Prostate gland (tissue), 2 donors: ENCODE measurements around the gene BOLA1. TPM values are rescaled to one million over a fixed set of nuclear protein-coding genes. Genes with fewer than 3 reads are reported as not detected.

Source experiments
- DNase-seq: peaks from one replicate; pipeline ENCODE4 v3.0.0-alpha.2; 2019; ENCODE audit warnings: low spot score
- H3K27ac ChIP-seq, 2 donors: fragments of 200-600 bp; sonication (generic); 2 replicates each; pipeline ENCODE4 v1.5.1; 2017 to 2019
- H3K27me3 ChIP-seq: fragments of 200-600 bp; sonication (generic); replicated peaks from 2 replicates; pipeline ENCODE4 v1.5.1; 2019; ENCODE audit not compliant: insufficient read depth
- H3K36me3 ChIP-seq, 2 donors: fragments of 200-600 bp; sonication (generic); 1 replicate in 1 of 2; 2 replicates in 1 of 2; pipeline versions ENCODE4 v1.5.1 to v1.8.1; 2017 to 2019
- H3K4me1 ChIP-seq: fragments of 200-600 bp; sonication (generic); replicated peaks from 2 replicates; pipeline ENCODE4 v1.5.1; 2019
- H3K4me3 ChIP-seq, 2 donors: fragments of 200-600 bp; sonication (generic); 2 replicates each; pipeline ENCODE4 v1.5.1; 2017 to 2019
- H3K9me3 ChIP-seq: fragments of 200-600 bp; sonication (generic); 2 replicates; pipeline ENCODE4 v1.5.1; 2017
- CTCF ChIP-seq, 4 experiments: fragments of 200-600 bp in 2 of 4; fragments of 450-650 bp in 2 of 4; sonication (generic) in 2 of 4; IDR thresholded peaks; 1 replicate in 3 of 4; 2 replicates in 1 of 4; pipeline ENCODE4 v1.5.1; 2016 to 2019; ENCODE audit warnings: antibody characterized with exemption in 4 of 4, mild to moderate bottlenecking in 2 of 4, moderate library complexity in 2 of 4
- POLR2A ChIP-seq: fragments of 450-650 bp; IDR thresholded peaks from one replicate; pipeline ENCODE4 v1.6.1; 2016; ENCODE audit warnings: antibody characterized with exemption, mild to moderate bottlenecking
- POLR2AphosphoS5 ChIP-seq: sonication (generic); formaldehyde crosslinking; IDR thresholded peaks from one replicate; pipeline ENCODE4 v1.6.1; 2017; ENCODE audit warnings: antibody characterized with exemption
- WGBS: methylation state at CpG from one replicate; pipeline ENCODE4 v1.1.5; 2018; 5-methylcytosine and 5-hydroxymethylcytosine counted together
- intact Hi-C: fragments of 100-400 bp; cut with DNase I; formaldehyde crosslinking; loops from one replicate; pipeline ENCODE4 v1.14.2; 2022
- total RNA-seq, 2 donors: library from RNA; depleted of rRNA; stranded (reverse); fragments of >200 nt; gene quantifications; one replicate each; pipeline ENCODE4 v1.1.0, GENCODE V29; 2016

The BOLA1 gene
- total RNA-seq, 2 donors from 2014 or later, result 37.8 to 40.6 TPM

DNA sequence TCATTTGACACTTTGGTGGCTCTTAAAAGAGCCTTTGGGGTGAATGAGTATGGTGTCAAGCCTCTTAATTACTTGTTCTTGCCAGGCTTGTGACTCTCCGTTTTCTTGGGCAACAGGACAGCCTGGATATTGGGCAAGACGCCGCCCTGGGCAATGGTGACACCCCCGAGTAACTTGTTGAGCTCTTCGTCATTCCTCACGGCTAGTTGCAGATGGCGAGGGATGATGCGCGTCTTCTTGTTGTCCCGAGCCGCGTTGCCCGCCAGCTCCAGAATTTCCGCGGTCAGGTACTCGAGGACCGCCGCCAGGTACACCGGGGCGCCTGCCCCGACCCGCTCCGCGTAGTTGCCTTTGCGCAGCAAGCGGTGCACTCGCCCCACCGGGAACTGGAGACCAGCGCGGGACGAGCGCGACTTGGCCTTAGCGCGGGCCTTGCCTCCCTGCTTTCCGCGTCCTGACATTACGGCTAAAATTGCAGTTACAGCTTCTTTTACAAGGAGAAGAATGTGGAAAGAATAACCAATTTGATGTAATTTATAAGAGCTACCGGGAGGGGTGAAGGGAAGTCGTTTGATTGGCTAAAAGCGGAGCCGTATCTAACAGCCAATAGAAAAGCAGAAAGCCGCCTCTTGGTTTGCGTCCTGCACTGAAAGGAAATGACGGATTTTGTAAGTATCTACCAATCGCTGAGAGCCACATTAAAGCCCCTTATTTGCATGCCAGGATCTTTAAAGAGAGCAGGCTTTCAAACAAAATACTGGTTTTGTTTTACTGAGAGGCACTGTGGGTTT lies 11.7 kb upstream of the BOLA1 start:
- no peaks in the 10 kb centered on the region for H3K4me1 ChIP-seq
- intact Hi-C loops, result no loop called here
- TF ChIP-seq POLR2AphosphoS5 (peak; percentile 95), CTCF (IDR thresholded peaks at IDR 0.05) (peak in 2 of 4 experiments; percentile 7 to 55), POLR2A (peak; percentile 72)
- WGBS, result under 1% methylated on average over 46 of the region's 46 CpGs
- H3K9me3 ChIP-seq, result no peaks in the 10 kb centered on the region
- DNase-seq, result peak; percentile 96
- no peaks in the 10 kb centered on the region for H3K36me3 ChIP-seq
- peak overlapping the region; percentile 99 for H3K27ac ChIP-seq
- peak overlapping the region; percentile 72 to 81 for H3K4me3 ChIP-seq
- no peaks in the 10 kb centered on the region for H3K27me3 ChIP-seq

GRCh38 chr1:149888247-149888998 lies 10.9 kb upstream of the BOLA1 start:
- TF ChIP-seq POLR2A, result peak; percentile 75
- TF ChIP-seq POLR2AphosphoS5, result no peak
- peak; percentile 32 to 74 (median 64) for TF ChIP-seq CTCF (IDR thresholded peaks at IDR 0.05)

DNA sequence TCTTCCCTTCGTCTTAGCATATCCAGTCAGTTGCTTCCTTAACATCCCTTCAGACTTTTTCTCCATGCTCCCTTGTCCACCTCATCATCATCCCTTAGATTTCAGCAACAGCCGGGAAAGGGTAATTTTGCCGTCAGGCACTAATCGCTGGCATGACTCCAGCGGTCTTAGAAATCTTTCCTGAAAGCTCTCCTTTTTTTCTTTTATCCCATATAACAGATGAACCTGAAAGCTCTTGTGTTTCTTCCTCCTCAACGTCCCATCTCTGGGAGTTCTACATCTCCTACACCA lies 10.4 kb upstream of the BOLA1 start:
- TF ChIP-seq POLR2A (no peak), POLR2AphosphoS5 (no peak), CTCF (IDR thresholded peaks at IDR 0.05) (no peak)
- no peaks in the 10 kb centered on the region for H3K9me3 ChIP-seq
- peak; percentile 38 for DNase-seq
- peak overlapping the region; percentile 99 for H3K27ac ChIP-seq
- H3K36me3 ChIP-seq, result no peaks in the 10 kb centered on the region
- H3K27me3 ChIP-seq, result no peaks in the 10 kb centered on the region
- H3K4me3 ChIP-seq, result peak overlapping the region; percentile 42 to 81
- intact Hi-C loops, result no loop called here
- H3K4me1 ChIP-seq, result no peaks in the 10 kb centered on the region
- WGBS, result 6% methylated on average over 6 of the region's 6 CpGs

More at GRCh38 chr1:149888247-149888998, 10.9 kb upstream of the BOLA1 start:
- H3K27me3 ChIP-seq, result no peaks in the 10 kb centered on the region
- H3K4me1 ChIP-seq, result no peaks in the 10 kb centered on the region
- WGBS, result under 1% methylated on average over 28 of the region's 28 CpGs
- intact Hi-C loops, result no loop called here
- H3K9me3 ChIP-seq, result no peaks in the 10 kb centered on the region
- peak overlapping the region; percentile 99 for H3K27ac ChIP-seq
- H3K4me3 ChIP-seq, result peak overlapping the region; percentile 42 to 81
- H3K36me3 ChIP-seq, result no peaks in the 10 kb centered on the region
- peak; percentile 84 for DNase-seq

- Histone ChIP-seq H3K36me3 (no peaks in the 10 kb centered on the region), H3K27me3 (no peaks in the 10 kb centered on the region), H3K4me1 (no peaks in the 10 kb centered on the region), H3K27ac (no peak overlapping the region), H3K4me3 (no peak overlapping the region), H3K9me3 (no peaks in the 10 kb centered on the region)
- TF ChIP-seq CTCF (IDR thresholded peaks at IDR 0.05), result no peak
- intact Hi-C loops, result no loop called here
- DNase-seq, result no peak
- whole genome bisulfite sequencing, result 97% methylated on average over 4 of the region's 4 CpGs
Observed at GRCh38 chr1:149896575-149896974, 2.8 kb upstream of the BOLA1 start.
